ENCODE data around the gene LIPC. TPM values are rescaled to one million over a fixed set of nuclear protein-coding genes. Genes with fewer than 3 reads are reported as not detected.
A peak's percentile ranks its signal among the peaks of the same experiment; 100 is the strongest.

Gene LIPC
- total and polyA plus RNA-seq, 2 experiments from 2014 or later: 0.43 to 0.63 TPM

DNA sequence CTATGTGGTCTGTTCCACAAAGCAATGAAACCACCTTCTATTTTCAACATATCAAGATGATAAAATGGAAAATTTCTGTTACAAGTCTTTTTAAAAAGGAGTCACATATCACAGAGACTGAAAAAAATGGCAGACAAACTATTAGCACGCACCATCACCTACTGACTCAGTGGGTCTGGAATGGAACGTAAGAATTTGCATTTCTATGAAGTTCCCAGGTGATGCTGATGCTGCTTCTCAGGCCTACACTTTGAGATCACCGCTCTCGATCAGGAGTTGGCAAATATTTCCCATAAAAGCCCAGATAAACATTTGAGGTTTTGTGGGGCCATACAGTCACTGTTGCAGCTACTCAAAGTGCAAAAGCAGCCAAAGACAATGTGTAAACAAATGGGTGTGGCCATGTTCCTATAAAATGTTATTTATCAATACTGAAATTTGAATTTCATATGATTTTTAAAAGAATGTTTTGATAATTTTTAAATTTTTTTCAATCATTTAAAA lies 174.8 kb downstream of the LIPC start:
- Histone ChIP-seq H3K27ac (no peak overlapping the region), H4K20me1 (ENCODE audit: insufficient read depth) (no peaks in the 10 kb centered on the region), H3K36me3 (ENCODE audit: low read depth) (peaks cover 40% of the 10 kb centered on the region; the same call in 1 of the 2 replicates), H3K4me1 (ENCODE audit: insufficient read depth) (peaks cover 18% of the 10 kb centered on the region), H3F3A (ENCODE audit: insufficient read depth) (peaks cover 31% of the 10 kb centered on the region; the same call in 1 of the 2 replicates), H3K9me3 (ENCODE audit: low read depth) (no peaks in the 10 kb centered on the region), H3K79me2 (ENCODE audit: insufficient read depth) (peaks cover 23% of the 10 kb centered on the region), H3K4me3 (no peak overlapping the region), H3K9me2 (ENCODE audit: insufficient read depth) (no peaks in the 10 kb centered on the region), H3K27me3 (replicated peaks; ENCODE audit: insufficient read depth) (no peaks in the 10 kb centered on the region), H2AFZ (no peak overlapping the region), H3K4me2 (ENCODE audit: unreplicated experiment) (no peak overlapping the region), H3K9ac (no peak overlapping the region)
- WGBS, 2 experiments (ENCODE audit: low coverage in 1 of 2, low lambda C conversion rate in 2 of 2, missing lambda C conversion rate in 2 of 2): 94 to 99% methylated on average over 4 of the region's 4 CpGs
- in situ Hi-C loops (cut with MboI): no loop called here
- DNase-seq: no peak
- TF ChIP-seq EZH2 (IDR thresholded peaks at IDR 0.05; ENCODE audit: insufficient read depth, poor library complexity, severe bottlenecking) (no peak), EZH2phosphoT487 (IDR thresholded peaks at IDR 0.05; ENCODE audit: insufficient read depth, low read depth) (no peak)

DNA sequence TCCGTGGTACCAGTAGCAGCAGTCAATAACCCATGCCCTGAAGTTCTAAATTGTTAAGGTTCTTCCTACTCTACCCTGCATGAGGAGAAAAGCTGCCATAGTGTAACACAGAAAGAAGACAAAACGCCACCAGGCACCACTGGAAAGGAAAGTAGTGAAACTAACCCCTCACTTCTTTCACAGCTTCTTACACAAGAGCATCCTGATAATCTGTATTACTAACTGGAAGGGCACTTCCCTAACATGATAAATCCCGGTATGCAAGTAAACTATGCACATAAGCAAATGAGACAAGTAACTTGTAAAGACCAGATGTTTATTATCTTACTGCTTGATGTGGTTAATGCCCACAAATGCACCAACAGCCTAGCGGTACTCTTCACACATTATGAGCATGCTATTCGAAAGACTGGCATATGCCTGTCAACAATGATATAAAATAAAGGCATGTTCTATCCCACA lies 176.4 kb downstream of the LIPC start:
- no peak overlapping the region for H2AFZ ChIP-seq
- TF ChIP-seq EZH2phosphoT487 (IDR thresholded peaks at IDR 0.05; ENCODE audit: insufficient read depth, low read depth) (peak; percentile 88; the same call in 1 of the 2 replicates), EZH2 (IDR thresholded peaks at IDR 0.05; ENCODE audit: insufficient read depth, poor library complexity, severe bottlenecking) (no peak)
- H3K4me2 ChIP-seq (ENCODE audit: unreplicated experiment): peak overlapping the region; percentile 72
- no peaks in the 10 kb centered on the region for H3K27me3 ChIP-seq (replicated peaks; ENCODE audit: insufficient read depth)
- no peaks in the 10 kb centered on the region for H3K9me2 ChIP-seq (ENCODE audit: insufficient read depth)
- H3K36me3 ChIP-seq (ENCODE audit: low read depth): peaks cover 32% of the 10 kb centered on the region; the same call in 1 of the 2 replicates
- H3K4me3 ChIP-seq: peak overlapping the region; percentile 42
- peak overlapping the region; percentile 31 for H3K27ac ChIP-seq
- H4K20me1 ChIP-seq (ENCODE audit: insufficient read depth): no peaks in the 10 kb centered on the region
- no peak overlapping the region for H3K9ac ChIP-seq
- H3K79me2 ChIP-seq (ENCODE audit: insufficient read depth): peaks cover 39% of the 10 kb centered on the region
- H3F3A ChIP-seq (ENCODE audit: insufficient read depth): peaks cover 31% of the 10 kb centered on the region; the same call in 1 of the 2 replicates
- no peaks in the 10 kb centered on the region for H3K9me3 ChIP-seq (ENCODE audit: low read depth)
- H3K4me1 ChIP-seq (ENCODE audit: insufficient read depth): peaks cover 18% of the 10 kb centered on the region
- DNase-seq: peak; percentile 70
- in situ Hi-C loops (cut with MboI): no loop called here
- WGBS, 2 experiments (ENCODE audit: low coverage in 1 of 2, low lambda C conversion rate in 2 of 2, missing lambda C conversion rate in 2 of 2): 39 to 40% methylated on average over 5 of the region's 5 CpGs

DNA sequence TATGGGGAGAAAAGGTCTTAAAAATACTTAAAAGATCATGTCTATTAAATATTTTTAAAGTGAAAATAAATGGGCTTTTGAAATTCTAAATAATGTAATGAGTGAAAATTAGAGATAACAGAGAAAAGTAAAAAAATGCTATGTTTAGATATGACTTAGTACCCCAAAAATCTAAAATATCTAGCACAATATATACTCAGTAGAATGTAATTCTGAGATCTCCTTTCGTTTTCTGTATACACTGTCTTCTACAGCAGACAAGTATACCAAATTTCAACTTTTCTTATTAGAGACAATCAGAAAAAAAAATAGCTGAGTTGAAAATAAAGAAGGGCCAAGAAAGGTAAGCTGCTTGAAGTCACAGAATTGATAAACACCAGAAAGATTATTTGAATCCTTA lies 176.9 kb downstream of the LIPC start:
- Histone ChIP-seq H3K9me2 (ENCODE audit: insufficient read depth) (no peaks in the 10 kb centered on the region), H3K4me2 (ENCODE audit: unreplicated experiment) (peak overlapping the region; percentile 72), H3K36me3 (ENCODE audit: low read depth) (peaks cover 29% of the 10 kb centered on the region; the same call in 1 of the 2 replicates), H3K4me1 (ENCODE audit: insufficient read depth) (peaks cover 18% of the 10 kb centered on the region), H2AFZ (no peak overlapping the region), H3K79me2 (ENCODE audit: insufficient read depth) (peaks cover 44% of the 10 kb centered on the region), H3K9ac (no peak overlapping the region), H3K4me3 (peak overlapping the region; percentile 42), H4K20me1 (ENCODE audit: insufficient read depth) (no peaks in the 10 kb centered on the region), H3K27ac (peak overlapping the region; percentile 31), H3F3A (ENCODE audit: insufficient read depth) (peaks cover 31% of the 10 kb centered on the region; the same call in 1 of the 2 replicates), H3K9me3 (ENCODE audit: low read depth) (no peaks in the 10 kb centered on the region), H3K27me3 (replicated peaks; ENCODE audit: insufficient read depth) (no peaks in the 10 kb centered on the region)
- DNase-seq: peak; percentile 19
- in situ Hi-C loops (cut with MboI): no loop called here
- TF ChIP-seq EZH2 (IDR thresholded peaks at IDR 0.05; ENCODE audit: insufficient read depth, poor library complexity, severe bottlenecking) (no peak), EZH2phosphoT487 (IDR thresholded peaks at IDR 0.05; ENCODE audit: insufficient read depth, low read depth) (no peak)
- 20 to 35% methylated on average over 1 of the region's 1 CpG for WGBS, 2 experiments (ENCODE audit: low coverage in 1 of 2, low lambda C conversion rate in 2 of 2, missing lambda C conversion rate in 2 of 2)

DNA sequence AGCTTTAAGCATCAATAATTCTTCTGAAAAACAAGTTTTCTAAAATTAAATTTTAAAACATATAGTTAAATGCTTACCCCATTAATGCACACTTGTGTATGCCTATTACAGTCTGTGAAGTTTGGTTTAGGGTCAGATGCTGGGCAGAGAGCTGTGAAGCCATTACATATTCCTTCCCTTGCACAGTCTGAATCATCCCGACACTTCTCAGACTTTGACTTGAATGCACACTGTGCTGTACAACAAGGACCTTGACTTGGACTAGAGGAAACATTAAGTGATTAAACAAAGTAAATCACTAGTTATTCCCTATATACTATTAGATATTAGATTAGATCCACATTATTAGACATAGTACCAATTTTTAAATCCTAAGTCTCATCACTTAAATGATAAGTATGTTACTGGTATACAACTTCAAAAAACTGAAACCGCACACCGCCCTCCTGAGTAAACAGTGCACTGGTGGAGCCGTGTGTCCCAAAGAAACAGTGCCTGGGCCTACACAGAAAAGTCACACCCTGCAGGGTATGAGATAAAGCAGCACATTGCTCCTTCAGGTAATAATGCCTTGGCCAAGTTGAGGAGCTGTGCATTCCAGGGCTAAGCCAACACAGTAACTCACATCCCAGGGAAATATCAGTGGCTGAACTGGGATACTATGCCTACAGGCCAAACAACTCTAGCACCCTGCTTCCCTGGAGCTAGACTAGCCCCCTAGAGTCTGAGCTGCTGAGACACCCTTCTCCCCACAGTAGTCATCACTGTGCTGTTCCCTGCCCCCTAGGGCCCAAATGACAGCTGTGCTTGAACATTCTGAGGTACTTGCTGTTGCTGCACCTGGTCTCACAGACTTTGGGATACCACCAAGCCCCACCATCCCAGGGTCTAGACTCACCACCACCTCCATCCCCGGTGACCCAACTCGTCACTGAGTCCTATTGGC lies 180.2 kb downstream of the LIPC start:
- no peak for DNase-seq
- Histone ChIP-seq H2AFZ (no peak overlapping the region), H3K9me3 (ENCODE audit: low read depth) (no peaks in the 10 kb centered on the region), H3K4me1 (ENCODE audit: insufficient read depth) (peaks cover 18% of the 10 kb centered on the region), H3K36me3 (ENCODE audit: low read depth) (peaks cover 45% of the 10 kb centered on the region), H3K27me3 (replicated peaks; ENCODE audit: insufficient read depth) (no peaks in the 10 kb centered on the region), H3K4me3 (no peak overlapping the region), H3K4me2 (ENCODE audit: unreplicated experiment) (no peak overlapping the region), H3K9me2 (ENCODE audit: insufficient read depth) (no peaks in the 10 kb centered on the region), H3F3A (ENCODE audit: insufficient read depth) (peaks cover 31% of the 10 kb centered on the region; the same call in 1 of the 2 replicates), H4K20me1 (ENCODE audit: insufficient read depth) (no peaks in the 10 kb centered on the region), H3K27ac (no peak overlapping the region), H3K79me2 (ENCODE audit: insufficient read depth) (peaks cover 59% of the 10 kb centered on the region), H3K9ac (no peak overlapping the region)
- 95 to 98% methylated on average over 6 of the region's 6 CpGs for WGBS, 2 experiments (ENCODE audit: low coverage in 1 of 2, low lambda C conversion rate in 2 of 2, missing lambda C conversion rate in 2 of 2)
- in situ Hi-C loops (cut with MboI): no loop called here
- no peak for TF ChIP-seq EZH2 (IDR thresholded peaks at IDR 0.05; ENCODE audit: insufficient read depth, poor library complexity, severe bottlenecking)
- TF ChIP-seq EZH2phosphoT487 (IDR thresholded peaks at IDR 0.05; ENCODE audit: insufficient read depth, low read depth): no peak

Data from GM23248 (cell line).